Measurements from ENCODE around the gene RTCA.

The RTCA gene

GRCh38 chr1:100219883-100220282 lies 46.1 kb upstream of the RTCA start:
- no peak overlapping the region for H3K27ac ChIP-seq (ENCODE audit: low read depth, low read length)
- H3K27me3 ChIP-seq (ENCODE audit: control insufficient read depth, low read length): no peaks in the 10 kb centered on the region
- H3K4me3 ChIP-seq (ENCODE audit: low read length): no peak overlapping the region
- peaks cover 19% of the 10 kb centered on the region for H3K36me3 ChIP-seq (ENCODE audit: control insufficient read depth, low read length)
- H3K9me3 ChIP-seq (ENCODE audit: control insufficient read depth, insufficient read depth, low read length): no peaks in the 10 kb centered on the region
- H3K9me2 ChIP-seq (replicated peaks; ENCODE audit: control insufficient read depth, low read length): no peaks in the 10 kb centered on the region
- H3K4me2 ChIP-seq (ENCODE audit: low read length): no peak overlapping the region
- no peaks in the 10 kb centered on the region for H3F3A ChIP-seq (ENCODE audit: control insufficient read depth, insufficient read depth)
- no peaks in the 10 kb centered on the region for H3K4me1 ChIP-seq (ENCODE audit: control insufficient read depth, low read length)
- no peaks in the 10 kb centered on the region for H3K79me2 ChIP-seq (ENCODE audit: control insufficient read depth, low read length)
- TF ChIP-seq EZH2phosphoT487 (IDR thresholded peaks at IDR 0.05; ENCODE audit: borderline replicate concordance, low read length) (no peak), CTCF (IDR thresholded peaks at IDR 0.05; ENCODE audit: low read depth, low read length, poor library complexity, severe bottlenecking) (no peak)
- H4K20me1 ChIP-seq (ENCODE audit: control insufficient read depth, insufficient read depth, low read depth, low read length): no peaks in the 10 kb centered on the region

- Histone ChIP-seq H3K4me1 (ENCODE audit: control insufficient read depth, low read length) (no peaks in the 10 kb centered on the region), H3K36me3 (ENCODE audit: control insufficient read depth, low read length) (peaks cover 8% of the 10 kb centered on the region), H3K9me3 (ENCODE audit: control insufficient read depth, insufficient read depth, low read length) (no peaks in the 10 kb centered on the region), H3K27ac (ENCODE audit: low read depth, low read length) (no peak overlapping the region), H3K4me3 (ENCODE audit: low read length) (no peak overlapping the region), H4K20me1 (ENCODE audit: control insufficient read depth, insufficient read depth, low read depth, low read length) (no peaks in the 10 kb centered on the region), H3K4me2 (ENCODE audit: low read length) (no peak overlapping the region), H3K27me3 (ENCODE audit: control insufficient read depth, low read length) (no peaks in the 10 kb centered on the region), H3K9me2 (replicated peaks; ENCODE audit: control insufficient read depth, low read length) (no peaks in the 10 kb centered on the region), H3K79me2 (ENCODE audit: control insufficient read depth, low read length) (no peaks in the 10 kb centered on the region), H3F3A (ENCODE audit: control insufficient read depth, insufficient read depth) (no peaks in the 10 kb centered on the region)
- TF ChIP-seq EZH2phosphoT487 (IDR thresholded peaks at IDR 0.05; ENCODE audit: borderline replicate concordance, low read length) (no peak), CTCF (IDR thresholded peaks at IDR 0.05; ENCODE audit: low read depth, low read length, poor library complexity, severe bottlenecking) (no peak)
These were observed 43.6 kb upstream of the RTCA start for GRCh38 chr1:100222428-100222827.

GRCh38 chr1:100229681-100230443 lies 36.2 kb upstream of the RTCA start:
- Histone ChIP-seq H3K27ac (ENCODE audit: low read depth, low read length) (no peak overlapping the region), H3K4me3 (ENCODE audit: low read length) (no peak overlapping the region), H3K27me3 (ENCODE audit: control insufficient read depth, low read length) (no peaks in the 10 kb centered on the region), H3K4me1 (ENCODE audit: control insufficient read depth, low read length) (no peaks in the 10 kb centered on the region), H4K20me1 (ENCODE audit: control insufficient read depth, insufficient read depth, low read depth, low read length) (no peaks in the 10 kb centered on the region), H3K36me3 (ENCODE audit: control insufficient read depth, low read length) (peaks cover 60% of the 10 kb centered on the region), H3K9me3 (ENCODE audit: control insufficient read depth, insufficient read depth, low read length) (no peaks in the 10 kb centered on the region), H3F3A (ENCODE audit: control insufficient read depth, insufficient read depth) (0 out of 2 replicates have a peak, but pooled peaks cover 3% of the 10 kb centered on the region), H3K4me2 (ENCODE audit: low read length) (no peak overlapping the region), H3K9me2 (replicated peaks; ENCODE audit: control insufficient read depth, low read length) (no peaks in the 10 kb centered on the region), H3K79me2 (ENCODE audit: control insufficient read depth, low read length) (no peaks in the 10 kb centered on the region)
- TF ChIP-seq CTCF (IDR thresholded peaks at IDR 0.05; ENCODE audit: low read depth, low read length, poor library complexity, severe bottlenecking) (no peak), EZH2phosphoT487 (IDR thresholded peaks at IDR 0.05; ENCODE audit: borderline replicate concordance, low read length) (no peak)
